NCI-H82 treated with DMSO at 0.1 percent for 48 hours (cell line): ENCODE data around the gene CTAGE9.
"Not testable (repeated sequence)": the region's sequence is repeated elsewhere in the genome, so short reads cannot be mapped to it uniquely, and the experiment has no call there.

Experiments
- DNase-seq: peaks from one replicate; lab custom pipeline; 2025; ENCODE audit not compliant: unreplicated experiment; lab: John Stamatoyannopoulos, UW

Gene CTAGE9

DNA sequence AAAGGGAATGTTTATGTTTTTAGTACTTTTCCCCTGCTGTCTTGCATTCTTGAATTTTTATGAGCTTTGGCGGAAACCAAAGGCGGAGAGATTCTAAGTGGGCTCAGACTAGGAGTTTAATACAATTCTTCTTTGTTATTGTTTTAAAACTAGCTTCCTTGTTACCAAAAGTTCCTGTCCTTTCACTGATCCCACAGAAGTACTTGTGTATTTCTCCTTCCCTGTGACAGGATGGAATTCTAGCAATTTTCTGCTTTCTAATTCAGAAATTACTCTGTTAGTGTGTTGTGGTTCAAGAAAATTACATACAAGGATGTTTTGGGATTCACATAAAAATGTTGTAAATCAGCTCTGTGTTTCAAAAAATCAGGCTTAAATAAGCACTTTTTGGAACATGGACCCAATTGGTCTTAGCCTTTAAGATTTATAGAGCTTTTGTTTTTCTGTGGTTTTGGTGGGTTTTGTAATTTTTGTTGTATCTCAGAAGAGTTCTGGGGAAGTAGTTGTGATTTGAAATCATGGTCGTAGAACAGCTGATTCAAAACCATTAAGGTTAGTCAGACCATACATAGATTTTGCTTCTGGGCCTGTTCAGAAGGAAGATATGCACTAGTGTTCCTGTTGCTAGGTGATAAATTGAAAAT, 17.6 kb upstream of the CTAGE9 start:
- no peak for DNase-seq

DNA sequence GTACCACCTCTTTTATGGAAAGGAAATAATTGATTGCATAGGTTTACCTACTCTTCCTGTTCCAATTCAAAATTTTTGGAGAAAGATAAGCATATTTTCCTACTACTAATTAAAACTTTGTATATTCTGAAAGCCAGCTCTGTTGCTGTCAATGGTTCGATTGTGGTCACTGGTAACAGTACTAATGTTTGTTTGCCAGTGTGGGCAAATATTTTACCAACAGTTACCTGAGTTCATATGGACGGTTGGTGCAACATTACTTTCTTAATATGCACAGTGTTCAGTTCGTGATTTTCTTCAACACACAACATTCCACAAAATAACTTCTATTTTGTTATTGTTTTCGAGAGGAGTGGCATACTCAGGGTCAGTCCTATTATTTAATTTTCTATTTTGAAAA, 17.1 kb upstream of the CTAGE9 start:
- no peak for DNase-seq

DNA sequence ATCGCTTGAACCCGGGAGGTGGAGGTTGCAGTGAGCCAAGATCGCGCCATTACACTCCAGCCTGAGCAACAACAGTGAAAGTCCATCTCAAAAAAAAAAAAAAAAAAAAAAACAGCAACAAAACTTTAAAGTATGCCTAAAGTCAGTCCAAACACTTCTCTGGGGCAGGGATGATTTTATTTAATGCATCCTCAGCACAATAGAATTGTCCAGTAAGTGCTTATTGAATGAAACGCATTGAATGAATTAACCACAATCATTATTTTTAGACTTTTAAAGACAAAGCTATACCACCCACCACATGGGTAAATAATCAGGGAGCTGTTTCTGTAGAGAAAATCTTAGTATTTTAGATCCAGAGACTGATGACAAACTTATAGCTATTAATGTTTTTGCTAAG, 16.6 kb upstream of the CTAGE9 start:
- DNase-seq, result no peak

DNA sequence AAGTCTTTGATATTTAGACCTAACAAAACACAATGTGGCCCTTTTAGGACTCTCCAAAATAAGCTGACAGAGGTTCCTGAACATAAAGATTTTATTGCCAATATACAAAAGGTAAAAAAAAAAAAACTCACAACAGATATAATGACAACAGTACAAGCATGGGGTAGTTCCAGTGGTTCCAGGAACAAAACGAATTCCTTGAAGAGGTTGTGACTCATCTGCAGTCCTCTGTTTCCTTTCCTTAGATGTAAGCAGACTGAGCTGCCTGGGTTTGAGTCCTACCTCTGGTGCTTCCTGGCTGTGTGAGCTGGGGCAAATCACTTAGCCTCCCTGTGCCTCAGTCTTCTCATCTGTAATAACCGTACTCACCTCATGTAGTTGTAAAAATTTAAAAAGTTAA, 13.3 kb upstream of the CTAGE9 start:
- no peak for DNase-seq

DNA sequence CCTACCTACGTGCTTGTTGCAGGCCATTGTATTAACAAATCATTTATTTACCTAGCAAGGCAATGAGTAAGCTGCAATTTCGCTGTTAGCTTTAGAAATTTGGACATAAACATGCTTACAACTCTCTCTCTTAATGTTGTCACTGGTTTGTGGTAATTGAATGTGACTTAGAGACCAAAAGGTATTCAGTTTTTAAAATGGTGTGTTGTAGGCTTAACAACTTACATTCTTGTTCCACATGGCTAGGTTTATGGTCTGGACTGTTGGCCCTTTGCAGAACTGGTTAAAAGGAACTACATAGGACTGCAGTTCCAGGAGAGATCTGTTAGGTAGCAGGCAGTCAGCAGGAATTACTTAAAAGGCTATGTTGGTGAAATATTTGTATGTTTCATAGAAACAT, 10.3 kb upstream of the CTAGE9 start:
- no peak for DNase-seq

DNA sequence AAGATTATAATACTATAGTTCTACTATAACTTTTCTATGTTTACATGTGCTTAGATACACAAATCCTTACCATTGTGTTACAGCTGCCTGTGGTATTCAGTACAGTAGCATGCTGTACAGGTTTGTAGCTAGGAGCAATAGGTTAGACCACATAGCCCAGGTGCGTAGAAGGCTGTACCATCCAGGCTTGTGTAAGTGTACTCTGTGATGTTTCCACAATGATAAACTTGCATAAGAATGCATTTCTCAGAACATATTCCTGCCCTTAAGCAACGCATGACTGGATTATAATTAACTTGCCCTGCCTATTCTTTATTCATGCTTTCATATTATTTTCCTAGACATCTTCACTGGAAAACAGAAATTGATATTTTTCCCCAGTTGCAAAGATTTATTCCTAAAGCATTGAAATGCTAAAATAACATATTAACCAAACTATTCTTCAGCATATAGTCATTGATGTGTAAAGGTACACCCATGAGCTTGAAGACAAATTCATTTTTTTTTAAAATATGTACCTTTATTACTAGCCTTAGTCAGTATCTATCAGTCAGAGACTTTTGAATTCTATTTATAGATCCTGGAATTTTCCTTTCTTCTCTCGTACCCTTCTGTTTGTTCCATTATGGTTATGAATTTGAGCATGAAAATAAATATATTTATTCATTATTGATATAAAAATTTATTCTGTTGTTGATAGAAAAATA, 7.2 kb upstream of the CTAGE9 start:
- no peak for DNase-seq

DNA sequence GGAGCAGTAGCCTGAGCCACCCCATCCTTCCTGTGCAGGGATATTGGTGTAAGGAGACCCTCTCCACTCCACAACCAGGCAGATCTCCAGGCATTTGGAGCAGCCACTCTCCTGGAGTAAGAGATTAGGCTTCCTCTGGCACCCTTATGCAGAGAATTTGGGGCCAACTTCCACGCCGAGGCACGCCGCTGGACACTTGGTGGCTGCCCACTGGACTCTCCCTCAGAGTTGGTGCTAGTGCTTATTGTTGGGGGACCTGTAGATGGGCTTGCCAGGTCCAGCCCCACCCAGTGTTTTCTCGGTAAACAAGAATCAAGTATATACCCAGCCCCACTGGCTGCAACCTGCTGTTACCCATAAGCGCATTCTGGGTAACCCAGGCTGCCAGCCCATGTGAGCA, 4.8 kb upstream of the CTAGE9 start:
- DNase-seq, result not testable (repeated sequence)

DNA sequence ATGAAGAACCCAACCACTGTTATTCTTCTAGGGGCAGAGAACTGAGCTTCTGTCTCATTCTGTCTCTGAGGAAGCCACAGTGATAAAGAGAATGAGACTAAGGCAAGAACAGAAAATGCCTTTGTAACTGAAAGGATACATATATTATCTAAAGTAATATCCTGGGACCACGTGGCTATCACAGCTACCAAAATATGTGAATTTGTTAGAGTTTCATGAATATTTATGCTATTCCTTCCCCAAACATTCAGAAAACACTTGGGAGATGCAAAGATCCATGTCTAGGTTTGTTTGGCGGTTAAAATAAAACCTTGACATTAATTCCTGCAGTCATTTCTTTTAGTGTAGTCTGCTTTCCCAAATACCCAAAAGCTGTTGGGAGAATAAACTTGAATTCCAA, 6.9 kb downstream of the CTAGE9 start:
- DNase-seq, result not testable (repeated sequence)

DNA sequence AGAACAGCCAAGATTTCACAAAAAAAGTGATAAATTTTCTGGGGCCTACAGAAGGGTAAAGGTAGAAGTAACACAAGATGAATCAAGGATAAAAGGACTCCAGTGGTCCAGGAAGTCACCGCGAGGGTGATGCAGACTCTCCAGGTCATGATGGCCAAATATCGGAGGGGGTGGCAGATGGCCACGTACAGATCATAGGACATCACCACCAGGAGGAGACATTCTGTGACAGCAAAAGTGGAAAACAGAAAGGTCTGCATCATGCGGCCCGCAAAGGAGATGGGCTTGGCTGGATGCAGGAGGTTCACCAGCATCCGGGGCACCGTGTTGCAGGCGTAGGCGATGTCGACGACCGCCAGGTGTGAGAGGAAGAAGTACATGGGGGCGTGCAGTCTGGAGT, 10.0 kb downstream of the CTAGE9 start:
- DNase-seq, result not testable (repeated sequence)

DNA sequence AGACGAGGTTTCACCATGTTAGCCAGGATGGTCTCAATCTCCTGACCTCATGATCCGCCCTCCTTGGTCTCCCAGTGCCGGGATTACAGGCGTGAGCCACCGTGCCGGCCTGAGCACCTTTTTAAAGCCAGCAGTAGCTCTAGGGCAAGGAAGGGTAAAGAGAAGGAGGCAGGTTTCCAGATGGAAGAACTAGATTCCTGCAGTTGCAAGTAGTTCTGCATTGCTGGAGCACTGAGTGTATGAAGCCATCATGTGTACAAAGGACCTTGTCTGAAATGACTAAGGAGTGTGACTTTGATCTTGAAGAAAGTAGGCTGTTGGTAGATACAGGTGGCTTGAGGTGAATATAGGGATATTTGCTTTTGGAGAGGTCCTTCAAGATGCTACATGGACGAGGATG, 13.9 kb downstream of the CTAGE9 start:
- DNase-seq, result no peak

DNA sequence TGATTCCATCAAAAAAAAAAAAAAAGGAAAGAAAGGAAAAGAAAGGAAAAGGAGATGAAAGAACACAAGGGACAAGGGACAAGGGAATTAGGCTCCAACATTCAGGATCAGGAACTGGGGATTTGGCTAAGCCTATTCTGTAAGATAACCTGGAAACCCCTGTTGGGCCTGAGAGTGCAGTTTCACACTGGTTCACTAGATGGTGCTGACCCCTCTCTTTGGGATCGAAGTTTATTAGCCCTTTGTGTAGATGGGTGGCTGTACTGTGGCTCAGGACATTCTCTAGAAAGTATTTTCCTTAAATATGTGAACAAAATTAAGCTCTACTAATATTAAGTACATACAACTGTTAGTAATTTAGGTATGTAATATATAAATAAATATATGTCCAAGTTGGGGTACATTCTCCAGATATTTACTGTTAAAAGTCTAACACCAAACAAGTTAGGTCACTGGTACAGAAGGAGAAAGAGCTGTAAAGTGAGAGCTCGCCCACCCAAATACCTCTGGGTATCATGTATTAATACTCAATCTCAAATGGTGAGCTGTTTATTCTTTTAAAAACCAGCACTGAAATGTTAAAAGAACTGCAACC, 15.9 kb downstream of the CTAGE9 start:
- peak; percentile 55 for DNase-seq

DNA sequence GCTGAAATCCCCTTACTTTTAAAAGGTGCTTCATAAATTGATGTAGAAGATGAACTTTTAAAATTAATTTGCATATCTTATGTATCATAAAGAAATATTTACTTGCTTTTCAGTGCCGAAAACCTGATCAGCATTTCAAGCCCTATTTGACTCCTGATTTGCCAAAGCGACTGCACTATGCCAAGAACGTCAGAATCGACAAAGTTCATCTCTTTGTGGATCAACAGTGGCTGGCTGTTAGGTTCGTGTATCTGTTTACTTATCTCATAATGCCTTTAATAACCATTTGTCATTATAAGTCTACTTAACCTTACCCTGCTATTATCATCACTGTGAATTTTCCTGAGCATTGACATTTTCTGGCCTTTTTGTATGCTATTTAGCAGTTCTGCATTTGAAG, 17.4 kb downstream of the CTAGE9 start:
- DNase-seq, result no peak

DNA sequence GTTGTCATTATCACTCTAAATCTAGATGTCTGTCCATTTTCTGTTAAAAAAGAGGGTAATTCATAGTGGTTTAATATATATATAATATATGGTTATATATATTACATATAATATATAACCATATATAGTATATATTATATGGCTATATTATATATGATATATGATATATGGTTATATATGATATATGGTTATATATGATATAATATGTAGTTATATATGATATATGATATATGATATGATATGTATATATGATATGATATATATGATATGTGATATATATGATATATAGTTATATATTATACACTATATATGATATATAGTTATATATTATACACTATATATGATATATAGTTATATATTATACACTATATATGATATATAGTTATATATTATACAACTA, 18.2 kb downstream of the CTAGE9 start:
- no peak for DNase-seq

DNA sequence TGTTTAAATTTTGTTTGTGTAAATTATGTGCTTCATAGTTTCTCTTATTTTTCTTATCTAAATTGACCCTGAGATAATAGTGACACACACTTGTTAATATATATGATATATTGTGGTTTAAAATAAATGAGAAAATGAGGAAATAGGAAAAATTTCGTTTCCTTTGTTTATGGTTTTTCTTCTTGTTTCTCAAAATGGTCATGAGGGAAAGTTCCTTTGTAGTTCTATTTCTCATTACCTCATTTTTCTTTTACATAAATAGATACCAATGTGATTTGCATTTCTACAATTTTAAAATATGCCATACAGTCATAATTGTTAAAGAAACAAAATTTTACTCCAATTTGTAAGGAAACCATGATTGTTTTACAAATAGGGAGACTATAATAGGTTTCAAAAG, 18.8 kb downstream of the CTAGE9 start:
- no peak for DNase-seq

DNA sequence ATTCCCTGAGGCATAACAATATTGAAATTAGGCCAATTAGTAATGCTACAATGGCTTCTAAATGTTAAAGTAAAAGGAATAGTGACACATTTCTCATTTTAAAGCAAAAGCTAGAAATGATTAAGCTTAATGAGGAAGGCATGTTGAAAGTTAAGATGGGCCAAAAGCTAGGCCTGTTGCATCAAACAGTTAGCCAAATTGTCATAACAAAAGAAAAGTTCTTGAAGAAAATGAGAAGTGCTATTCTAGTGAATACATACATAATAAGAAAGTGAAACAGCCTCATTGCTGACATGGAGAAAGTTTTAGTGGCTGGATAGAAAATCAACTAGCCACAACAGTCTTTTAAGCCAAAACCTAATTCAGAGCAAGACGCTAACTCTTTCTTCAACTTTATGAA, 22.5 kb downstream of the CTAGE9 start:
- no peak for DNase-seq

DNA sequence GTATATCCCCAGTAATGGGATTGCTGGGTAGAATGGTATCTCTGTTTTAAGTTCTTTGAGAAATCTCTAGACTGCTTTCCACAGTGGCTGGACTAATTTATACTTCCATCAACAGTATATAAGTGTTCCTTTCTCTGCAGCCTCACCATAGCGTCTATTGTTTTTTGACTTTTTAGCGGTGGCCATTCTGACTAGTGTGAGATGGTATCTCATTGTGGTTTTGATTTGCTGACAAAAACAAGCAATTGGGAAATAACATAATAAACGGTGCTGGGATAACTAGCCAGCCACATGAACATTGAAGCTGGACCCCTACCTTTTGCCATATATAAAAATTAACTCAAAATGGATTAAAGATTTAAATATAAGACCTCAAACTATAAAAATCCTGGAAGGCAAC, 23.8 kb downstream of the CTAGE9 start:
- DNase-seq, result no peak

DNA sequence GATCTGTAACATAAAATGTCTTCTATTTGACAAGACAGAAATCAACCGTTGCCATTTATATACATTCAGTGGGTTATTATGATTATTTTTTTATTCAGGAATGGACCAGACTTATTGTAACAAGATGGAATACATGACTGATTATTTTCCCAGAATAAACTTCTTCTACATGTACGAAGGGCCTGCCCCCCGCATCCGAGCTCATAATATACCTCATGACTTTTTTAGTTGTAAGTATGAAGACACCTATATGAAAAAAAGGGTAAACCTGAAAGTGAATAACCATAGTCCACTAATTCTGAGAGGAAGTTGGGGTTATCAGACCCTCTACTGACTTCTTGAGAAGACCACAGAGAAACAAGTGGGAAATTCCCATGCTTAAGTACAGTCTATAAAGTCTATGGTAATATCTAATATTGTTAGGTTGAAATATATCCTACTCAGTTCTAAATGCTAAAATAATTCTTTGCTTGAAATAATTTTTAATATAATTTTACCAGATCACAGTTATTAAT, 25.5 kb downstream of the CTAGE9 start:
- DNase-seq, result no peak

DNA sequence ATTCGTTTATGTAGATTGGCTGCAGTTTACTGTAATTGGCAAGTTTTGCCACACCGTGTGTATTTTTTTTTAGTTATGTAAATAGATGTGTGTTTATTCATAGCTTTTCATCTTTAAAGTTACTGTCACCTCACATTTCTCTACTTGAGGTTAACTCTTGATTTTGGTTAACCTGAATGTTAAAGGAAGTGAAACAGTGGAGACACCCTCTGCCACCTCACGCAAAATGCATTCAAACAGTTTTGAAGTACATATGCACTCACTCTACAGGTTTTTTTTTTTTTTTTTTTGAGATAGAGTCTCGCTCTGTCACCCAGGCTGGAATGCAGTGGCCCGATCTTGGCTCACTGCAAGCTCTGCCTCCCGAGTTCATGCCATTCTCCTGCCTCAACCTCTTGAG, 27.3 kb downstream of the CTAGE9 start:
- DNase-seq, result no peak

DNA sequence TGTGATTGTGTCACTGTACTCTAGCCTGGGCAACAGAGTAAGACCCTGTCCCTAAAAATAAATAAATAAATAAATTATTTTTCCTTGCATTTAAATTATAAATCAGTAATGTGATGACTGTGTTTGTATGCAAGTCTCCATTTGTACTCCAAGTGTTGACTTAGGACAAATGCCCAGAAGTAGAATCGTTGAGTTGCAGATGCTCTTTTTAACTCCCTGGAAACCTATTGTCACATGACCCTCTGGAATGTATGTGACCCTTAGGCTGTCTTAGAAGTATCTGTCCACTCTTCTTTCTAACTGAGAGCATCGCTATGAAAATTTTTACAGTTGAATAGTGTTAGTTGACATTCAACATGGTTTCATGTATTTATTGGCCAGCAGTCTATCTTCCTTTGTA, 28.4 kb downstream of the CTAGE9 start:
- DNase-seq, result no peak

DNA sequence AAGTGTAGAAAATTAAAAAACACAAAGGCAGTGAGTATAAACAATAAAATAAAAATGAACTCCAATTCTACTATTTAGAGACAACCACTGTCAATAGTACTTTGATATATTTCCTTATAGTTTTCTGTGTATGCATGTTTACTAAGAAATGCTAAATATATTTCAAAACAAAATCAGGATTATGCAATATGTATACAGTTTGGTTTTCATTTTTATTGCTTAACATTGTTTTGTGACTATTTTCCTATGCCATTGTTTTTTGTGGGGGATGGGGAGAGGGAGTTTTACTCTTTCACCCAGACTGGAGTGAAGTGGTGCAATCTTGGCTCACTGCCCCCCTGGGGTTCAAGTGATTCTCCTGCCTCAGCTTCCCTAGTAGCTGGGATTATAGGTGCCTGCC, 29.2 kb downstream of the CTAGE9 start:
- DNase-seq, result no peak

DNA sequence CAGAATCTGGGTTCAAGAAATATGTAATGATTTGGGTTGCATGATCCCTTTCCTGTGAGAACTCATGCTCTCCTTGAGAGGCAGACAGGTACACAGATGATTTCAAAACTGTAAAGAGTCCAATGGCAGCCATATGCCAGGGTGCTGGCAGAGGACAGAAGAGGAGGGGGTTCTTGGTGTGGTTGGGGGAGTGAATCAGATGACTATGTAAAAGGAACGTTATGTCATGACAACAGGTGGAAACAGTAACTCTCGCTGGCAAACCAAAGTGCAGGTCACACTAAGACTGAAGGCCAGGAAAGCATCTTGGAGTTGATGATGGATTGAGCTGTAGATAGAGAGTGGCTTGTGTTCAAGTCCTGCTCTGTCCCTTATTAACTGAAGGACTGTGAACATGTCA, 29.9 kb downstream of the CTAGE9 start:
- no peak for DNase-seq

DNA sequence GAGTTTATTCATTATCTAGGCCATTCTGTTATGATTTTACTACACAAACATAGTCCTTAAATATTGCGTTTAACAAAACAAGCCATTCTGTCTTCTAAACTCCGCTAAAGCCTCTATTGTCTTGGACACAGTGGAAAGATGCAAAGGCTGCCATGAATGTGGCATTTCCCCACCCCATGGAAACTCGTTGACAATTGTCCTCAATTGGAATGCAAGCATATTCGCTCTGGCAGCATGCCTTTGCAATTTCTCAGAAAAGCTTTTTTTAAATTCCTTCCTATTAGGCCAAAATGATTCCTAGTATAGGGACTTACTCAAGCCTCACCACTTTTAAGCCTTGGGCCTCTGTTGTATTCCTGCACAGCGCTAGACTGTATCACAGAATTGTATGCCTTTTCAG, 32.4 kb downstream of the CTAGE9 start:
- no peak for DNase-seq
